ENCODE measurements around the gene SKAP1. TPM values are rescaled to one million over a fixed set of nuclear protein-coding genes. Genes with fewer than 3 reads are reported as not detected.

Gene SKAP1
- 1.1 TPM in 1 of 2 replicates, not detected in the other for total RNA-seq (2014; rRNA removed; shearing (Covaris generic))

DNA sequence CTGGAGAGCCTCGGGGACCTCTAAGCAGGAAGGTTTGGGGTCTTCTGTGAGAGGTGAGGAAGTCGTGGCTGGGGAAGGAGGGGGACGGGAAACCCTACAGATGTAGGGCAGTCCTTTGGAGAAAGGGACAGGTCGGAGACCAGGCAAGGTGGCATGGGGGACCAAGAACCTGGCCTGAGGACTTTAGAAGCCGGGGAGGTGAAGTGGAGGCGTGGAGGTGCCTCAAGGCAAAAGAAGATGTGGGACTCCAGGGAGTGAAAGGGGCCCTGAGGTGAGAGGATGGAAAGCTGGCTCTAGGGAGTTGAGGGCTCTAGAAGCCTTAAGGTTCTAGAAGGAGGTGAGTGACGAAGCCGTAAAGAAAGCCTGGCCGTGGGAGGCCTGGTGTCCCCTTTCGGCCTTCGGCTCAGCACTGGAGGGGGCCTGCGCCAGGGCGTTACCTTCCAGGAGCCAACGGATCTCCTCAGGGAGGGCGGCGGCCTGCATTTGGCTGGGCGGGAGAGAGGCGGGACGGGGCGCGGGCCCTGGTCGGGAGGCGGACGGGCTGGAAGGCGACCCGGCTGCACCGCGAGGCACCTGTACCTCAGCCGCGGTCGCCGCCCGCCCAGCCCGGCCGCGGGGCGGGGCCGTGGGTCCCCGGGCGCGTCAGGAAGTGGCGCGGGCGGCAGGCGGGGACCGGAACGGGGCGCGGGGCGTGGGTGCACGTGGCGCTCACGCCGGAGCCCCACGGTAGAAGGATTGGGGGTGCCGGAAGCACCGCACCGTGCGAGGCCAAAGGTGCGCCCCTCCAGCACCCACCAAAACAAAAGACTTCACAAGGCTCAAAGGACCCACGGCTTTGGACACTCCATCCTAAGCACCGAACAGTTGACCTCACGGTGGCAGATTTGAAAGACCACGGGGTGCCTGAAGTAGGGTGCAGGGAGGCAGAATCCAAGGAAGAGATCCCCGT, at the start of gene SKAP1:
SKAP1 (minus strand) TSS at position 577 of the 949 bp plus-strand sequence.

DNA sequence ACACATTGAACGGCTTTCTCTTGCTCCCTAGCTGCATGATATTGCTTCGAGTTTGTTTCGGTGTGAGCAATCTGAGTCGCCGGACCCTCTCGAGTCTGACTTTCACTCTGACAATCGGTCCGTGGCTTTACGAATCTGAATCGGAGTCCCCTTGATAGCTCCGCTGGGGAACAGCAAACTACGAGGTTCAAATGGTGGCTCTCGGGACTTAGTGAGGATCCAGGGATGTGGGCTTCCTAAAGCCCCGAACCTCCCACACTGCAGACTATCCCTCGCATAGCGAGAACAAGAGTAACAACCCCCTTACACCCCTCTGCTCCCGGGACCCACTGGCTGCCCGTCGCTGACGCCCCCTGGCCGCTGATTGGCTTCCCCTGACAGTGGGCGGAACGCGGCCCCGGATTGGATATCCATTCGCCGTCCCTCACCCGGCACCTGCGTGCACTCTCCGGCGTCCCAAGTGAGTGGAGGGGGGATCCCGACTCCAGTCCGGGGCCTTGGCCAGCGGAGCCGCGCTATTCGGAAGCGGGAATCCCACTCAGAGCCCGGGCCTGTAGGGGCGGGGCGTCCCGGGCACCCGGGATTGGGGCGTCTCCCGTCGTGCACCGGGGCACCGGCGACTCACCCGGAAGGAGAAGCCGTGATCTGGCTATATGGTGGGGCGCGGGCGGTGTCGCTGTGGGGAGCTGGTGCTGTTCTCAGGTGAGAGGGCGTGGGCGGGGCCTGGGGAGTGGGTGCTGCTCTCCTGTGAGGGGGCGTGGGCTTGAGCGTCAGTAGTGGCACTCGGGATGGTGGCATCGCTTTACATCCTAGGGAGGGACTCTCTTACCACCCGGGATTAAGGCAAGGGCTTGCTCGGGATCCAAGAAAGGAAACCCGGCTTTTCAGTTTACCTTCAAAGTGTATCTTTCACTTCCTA, 322.6 kb downstream of the SKAP1 start, which contains the start of gene SNX11:
SNX11 (plus strand) TSS at position 630 of the 919 bp plus-strand sequence. CDS start 4,278 bp downstream, outside the sequence.

DNA sequence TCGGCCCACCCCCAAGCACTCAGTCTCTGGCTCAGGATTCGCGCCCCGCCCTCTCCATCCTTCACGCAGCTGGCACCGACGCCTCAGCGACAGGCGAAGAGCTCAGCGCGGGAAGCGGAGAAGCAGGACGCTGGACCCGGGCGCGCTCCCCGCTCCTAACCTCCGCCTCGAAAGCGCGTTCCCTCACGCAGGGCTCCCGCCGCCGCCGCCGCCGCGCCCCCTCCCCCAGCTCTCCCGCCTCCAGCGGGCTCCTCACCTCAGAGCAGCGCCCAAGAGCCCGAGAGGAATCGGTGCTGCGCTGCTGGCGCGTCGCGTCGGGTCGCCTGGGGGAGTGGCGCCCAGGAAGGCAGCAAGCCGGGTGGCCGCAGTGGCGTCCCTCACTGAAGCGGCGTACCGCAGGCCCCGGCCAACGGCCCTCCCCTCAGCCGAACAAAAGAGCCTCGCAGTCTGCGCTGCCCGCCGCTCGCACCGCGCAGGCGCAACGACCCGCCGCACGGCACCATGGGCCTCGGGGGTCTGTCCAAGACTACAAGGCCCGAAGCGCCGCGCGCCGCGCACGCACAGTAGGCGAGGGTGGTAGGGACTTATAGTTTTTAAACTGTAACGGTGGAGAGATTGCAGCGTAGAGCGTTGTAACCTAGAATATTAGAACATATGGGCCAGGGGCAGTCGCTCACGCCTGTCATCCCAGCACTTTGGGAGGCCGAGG, 328.8 kb downstream of the SKAP1 start, which contains the start of gene CBX1:
CBX1 (minus strand) TSS at position 467 of the 709 bp plus-strand sequence. CDS start 24,474 bp downstream, outside the sequence.

Small RNAs within 50 kb of the gene (small RNA-seq; reads per million reads assigned to genes)
- not detected for gene MIR1203
- gene RF00012 = 0.54 reads per million, percentile 29 among the genes with 10 or more reads in this experiment
- not detected for gene RF00019
- gene RNU6-1152P = not detected
- gene RNU6-1201P = not detected

Other genes with a start within 250 kb of the SKAP1 start
- gene HOXB1, start 100.8 kb upstream of the SKAP1 start, total RNA-seq (2014; rRNA removed; shearing (Covaris generic)) = not detected in 2 replicates
- gene HOXB2, start 114.9 kb upstream of the SKAP1 start, total RNA-seq (2014; rRNA removed; shearing (Covaris generic)) = 30.9 and 35.6 TPM in 2 replicates
- 5.7 and 8.5 TPM in 2 replicates for gene HOXB4, start 148.1 kb upstream of the SKAP1 start, total RNA-seq (2014; rRNA removed; shearing (Covaris generic))
- 11.9 and 13.7 TPM in 2 replicates for gene HOXB3, start 160.0 kb upstream of the SKAP1 start, total RNA-seq (2014; rRNA removed; shearing (Covaris generic))
- 1.0 TPM in 2 replicates for gene HOXB5, start 163.6 kb upstream of the SKAP1 start, total RNA-seq (2014; rRNA removed; shearing (Covaris generic))
- gene HOXB6, start 174.8 kb upstream of the SKAP1 start, total RNA-seq (2014; rRNA removed; shearing (Covaris generic)) = 11.9 and 21.2 TPM in 2 replicates
- 9.5 and 13.6 TPM in 2 replicates for gene HOXB7, start 180.8 kb upstream of the SKAP1 start, total RNA-seq (2014; rRNA removed; shearing (Covaris generic))
- gene HOXB8, start 185.1 kb upstream of the SKAP1 start, total RNA-seq (2014; rRNA removed; shearing (Covaris generic)) = 15.1 and 27.5 TPM in 2 replicates
- gene HOXB9, start 196.1 kb upstream of the SKAP1 start, total RNA-seq (2014; rRNA removed; shearing (Covaris generic)) = 22.0 and 22.8 TPM in 2 replicates